ENCODE results near the gene AK1. TPM values are rescaled to one million over a fixed set of nuclear protein-coding genes. Genes with fewer than 3 reads are reported as not detected.
A peak's percentile ranks its signal among the peaks of the same experiment; 100 is the strongest.

AK1 gene
- total and polyA plus RNA-seq, 9 of the 15 experiments (the other 6 are each of a cell fraction or from before 2014, with no cell fraction given) = 10.1 to 71.8 (median 39.0) TPM

GRCh38 chr9:127853312-127854183, 23.9 kb downstream of the AK1 start:
- intact Hi-C loops (cut with micrococcal nuclease) (no loop called here), in situ Hi-C loops (cut with MboI) (no loop called here)
- CTCF ChIA-PET (ENCODE audit: low intra/inter-chr PET ratio) = no interaction called here
- Histone ChIP-seq H4K20me1 (replicated peaks; ENCODE audit: control insufficient read depth, insufficient read depth, low read length) (no peaks in the 10 kb centered on the region), H3K9me3 (replicated peaks; ENCODE audit: control insufficient read depth, insufficient read depth, low read depth, low read length) (peaks cover 15% of the 10 kb centered on the region), H3K27ac (ENCODE audit: extremely low read depth, low read depth, low read length) (no peak overlapping the region), H3K4me3 (no peak overlapping the region), H3K79me2 (ENCODE audit: control insufficient read depth, insufficient read depth, low read length) (no peaks in the 10 kb centered on the region), H3K4me2 (ENCODE audit: insufficient read depth, low read length) (no peak overlapping the region), H3K9ac (ENCODE audit: insufficient read depth in 1 of 2, low read depth in 2 of 2, low read length in 2 of 2) (peak overlapping the region in 1 of 2 experiments; percentile 76; a peak in 1 of 4 replicates), H3K27me3 (ENCODE audit: control insufficient read depth in 2 of 2, insufficient read depth in 2 of 2, low read length in 2 of 2) (no peaks in the 10 kb centered on the region), H3K9me1 (ENCODE audit: control insufficient read depth, insufficient read depth, low read length) (no peaks in the 10 kb centered on the region), H3K4me1 (replicated peaks in 1 of 2; ENCODE audit: control insufficient read depth in 2 of 2, insufficient read depth in 2 of 2, low read length in 2 of 2) (peaks cover 16 to 38% of the 10 kb centered on the region in 2 experiments), H2AFZ (ENCODE audit: low read depth, low read length) (no peak overlapping the region), H3K36me3 (ENCODE audit: control insufficient read depth, insufficient read depth, low read length) (no peaks in the 10 kb centered on the region)
- TF ChIP-seq CC2D1A (IDR thresholded peaks at IDR 0.05) = no peak
- no peak for TF ChIP-seq BRD4 (IDR thresholded peaks at IDR 0.05)
- no peak for TF ChIP-seq NFIC (IDR thresholded peaks at IDR 0.05)
- no peak for TF ChIP-seq CBX1 (IDR thresholded peaks at IDR 0.05; ENCODE audit: low read depth)
- no peak for TF ChIP-seq TAL1 (IDR thresholded peaks at IDR 0.05)
- 0 out of 2 replicates have a peak, but pooled peaks have one; percentile 29 for TF ChIP-seq HDAC2 (IDR thresholded peaks at IDR 0.05)
- no peak for TF ChIP-seq ETV1 (tag; conservative IDR thresholded peaks at IDR 0.05; ENCODE audit: low read depth)
- TF ChIP-seq ZFPM2 (CRISPR knock-in tag; IDR thresholded peaks at IDR 0.05) = no peak
- no peak for TF ChIP-seq SMARCB1 (IDR thresholded peaks at IDR 0.05; ENCODE audit: insufficient read length, low read depth)
- no peak for TF ChIP-seq TAF7 (tag; IDR thresholded peaks at IDR 0.05)
- TF ChIP-seq RCOR1 (IDR thresholded peaks at IDR 0.05; ENCODE audit: borderline replicate concordance in 1 of 2, low read depth in 2 of 2, low read length in 2 of 2) = 0 out of 4 replicates have a peak, but pooled peaks of 1 of the 2 experiments have one; percentile 7
- TF ChIP-seq SRSF1 (IDR thresholded peaks at IDR 0.05; ENCODE audit: low read depth, low read length) = no peak
- peak; percentile 15 for TF ChIP-seq RBM25 (IDR thresholded peaks at IDR 0.05; ENCODE audit: low read depth, low read length, severe bottlenecking)
- TF ChIP-seq BCOR (IDR thresholded peaks at IDR 0.05) = peak; percentile 73
- no peak for TF ChIP-seq ZNF584 (CRISPR knock-in tag; IDR thresholded peaks at IDR 0.05; ENCODE audit: low read depth)
- TF ChIP-seq ZFP36 (IDR thresholded peaks at IDR 0.05; ENCODE audit: low read depth, low read length, partially characterized antibody) = peak; percentile 70
- POLR2A ChIA-PET = interaction anchor here (0.7 to 1.4 kb wide), 3 partner anchors 13 to 509 kb away, joined by 3 to 6 read pairs (median 3); no protein-coding TSS in a partner anchor
- BruUV-seq (replicated peaks) = no TSS peak
- FAIRE-seq (no peak), DNase-seq (ENCODE audit: extremely low read depth in 1 of 4, low spot score in 3 of 4) (no peak), ATAC-seq (no peak)
- 54% methylated on average over 13 of the region's 13 CpGs for WGBS (ENCODE audit: insufficient coverage, low coverage, missing lambda C conversion rate)
